HG03469 (cell line): Measurements from ENCODE around the gene ZNF148.

Experiments used
- ATAC-seq: cut with Tn5 transposase; IDR thresholded peaks from one replicate; pipeline ENCODE4 v1.9.1; 2021; ENCODE audit warnings: mild to moderate bottlenecking, moderate library complexity, moderate number of reproducible peaks; ENCODE audit not compliant: unreplicated experiment

Gene ZNF148

DNA sequence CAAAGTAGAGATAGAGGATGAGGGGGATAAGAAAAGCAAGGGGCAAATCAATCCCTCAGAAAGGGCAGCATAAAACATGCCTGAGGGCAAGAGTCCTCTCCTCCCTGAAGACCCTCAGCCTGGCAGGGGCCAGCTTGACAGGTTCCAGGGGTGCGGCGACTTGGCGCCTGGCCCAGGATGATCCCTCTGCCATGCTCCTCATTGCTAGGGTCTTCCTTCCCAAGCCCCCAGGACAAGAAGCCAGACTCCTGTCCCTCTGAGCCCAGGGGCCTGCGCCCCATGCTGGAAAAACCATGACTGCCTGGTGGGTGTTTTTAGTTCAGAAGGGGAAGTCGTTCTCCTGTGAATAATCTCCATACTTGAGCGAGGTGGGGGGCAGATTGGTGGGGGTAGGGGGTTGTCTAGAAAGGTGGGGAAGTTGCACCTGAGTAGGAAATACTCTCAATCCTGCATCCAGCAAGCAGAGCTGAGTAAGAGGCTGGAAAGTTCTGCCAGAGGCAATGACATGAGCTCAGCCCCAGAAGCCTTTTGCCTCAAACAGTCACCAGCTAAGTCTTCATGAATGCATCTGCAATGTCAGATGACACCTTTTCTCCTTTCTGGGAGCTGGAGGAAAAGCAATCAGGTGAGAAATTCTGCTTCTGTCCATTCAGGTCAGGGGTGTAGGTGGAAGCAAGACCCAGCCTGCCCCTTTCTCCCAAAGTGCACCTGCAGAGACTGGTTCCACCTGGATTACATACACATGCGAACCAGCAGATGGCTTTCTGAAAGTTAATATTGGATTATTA, 180.9 kb downstream of the ZNF148 start:
- ATAC-seq = no peak

- ATAC-seq = no peak
These were observed 182.7 kb downstream of the ZNF148 start for GRCh38 chr3:125192190-125193035.

GRCh38 chr3:125191730-125192129, 183.4 kb downstream of the ZNF148 start:
- ATAC-seq = no peak

DNA sequence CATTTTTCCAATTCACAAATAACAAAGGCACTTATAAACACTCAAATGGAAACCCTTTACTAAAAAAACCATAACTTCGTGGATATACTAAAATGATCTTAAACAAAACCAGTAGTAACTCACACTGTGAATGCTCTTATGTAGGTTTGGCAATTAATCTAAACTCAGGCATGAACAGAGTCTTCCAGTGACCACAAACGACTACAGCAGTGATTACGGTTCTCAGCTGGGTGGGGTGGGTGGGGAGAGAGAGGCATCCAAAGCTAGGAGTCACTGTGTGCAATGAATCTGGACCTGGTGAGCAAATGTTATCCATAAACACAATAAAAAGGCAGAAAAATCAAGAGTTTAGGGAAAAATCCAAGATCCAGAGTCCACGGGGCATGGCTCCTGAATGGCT, 183.9 kb downstream of the ZNF148 start:
- no peak for ATAC-seq

DNA sequence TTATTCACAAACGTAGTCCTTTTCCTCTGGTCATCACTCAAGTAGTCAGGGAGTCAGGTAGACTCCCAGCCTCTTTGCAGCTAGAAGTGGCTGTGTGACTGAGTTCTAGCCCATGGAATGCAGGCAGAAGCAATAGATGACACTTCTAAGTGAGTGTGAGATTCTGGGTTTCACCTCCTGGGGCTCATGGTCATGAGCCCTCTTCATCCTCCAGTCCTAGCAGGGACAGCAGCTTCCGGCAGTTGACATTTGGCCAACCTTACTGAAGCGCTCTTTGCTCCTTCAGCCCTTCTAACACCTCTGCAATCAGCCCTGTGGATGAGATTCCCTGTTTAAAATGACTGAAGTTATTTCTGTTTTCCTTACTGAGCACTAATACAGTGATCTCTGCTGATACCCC, 184.3 kb downstream of the ZNF148 start:
- no peak for ATAC-seq

- ATAC-seq = no peak
These were observed 185.6 kb downstream of the ZNF148 start for GRCh38 chr3:125189378-125190165.

DNA sequence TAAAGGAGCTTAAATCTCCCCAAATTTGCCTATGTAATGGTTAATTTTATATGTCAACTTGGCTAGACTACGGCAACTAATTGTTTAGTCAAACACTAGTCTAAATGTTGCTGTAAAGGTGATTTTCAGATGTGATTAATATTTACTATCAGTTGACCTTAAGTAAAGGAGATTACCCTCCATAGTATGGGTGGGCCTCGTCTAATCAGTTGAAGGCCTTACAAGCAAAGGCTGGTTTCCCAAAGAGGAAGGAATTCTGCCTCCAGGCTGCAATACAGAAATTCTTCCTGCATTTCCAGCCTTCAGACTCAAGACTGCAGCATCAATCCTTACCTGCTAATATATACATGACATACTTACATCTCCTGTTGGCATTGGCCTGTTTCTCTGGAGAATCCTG, 186.2 kb downstream of the ZNF148 start:
- ATAC-seq = no peak

- no peak for ATAC-seq
These were observed 187.6 kb downstream of the ZNF148 start for GRCh38 chr3:125187599-125187910.

- ATAC-seq = no peak
These were observed 188.1 kb downstream of the ZNF148 start for GRCh38 chr3:125186800-125187598.

- ATAC-seq = no peak
These were observed 188.8 kb downstream of the ZNF148 start for GRCh38 chr3:125186261-125186787.

- ATAC-seq = no peak
These were observed 189.3 kb downstream of the ZNF148 start for GRCh38 chr3:125185805-125186204.

DNA sequence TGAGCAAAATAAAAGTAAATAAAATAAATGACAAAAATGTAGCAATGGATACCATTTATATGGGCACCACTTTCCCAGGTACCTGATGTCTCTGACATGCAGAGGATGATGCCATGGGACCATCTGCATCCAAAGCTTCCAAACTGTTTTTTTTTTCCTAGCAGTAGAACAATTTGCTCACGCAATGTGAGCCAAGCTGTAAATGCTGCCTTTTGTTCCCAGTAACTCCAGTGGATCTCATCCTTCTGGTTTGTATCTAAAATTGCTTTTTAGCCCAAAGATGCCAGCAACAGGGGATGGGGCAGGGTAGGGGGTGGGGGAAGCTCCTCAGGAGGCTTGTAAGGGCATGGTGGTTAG, 195.3 kb downstream of the ZNF148 start:
- no peak for ATAC-seq

- ATAC-seq = no peak
These were observed 195.8 kb downstream of the ZNF148 start for GRCh38 chr3:125179143-125179883.

- no peak for ATAC-seq
These were observed 197.4 kb downstream of the ZNF148 start for GRCh38 chr3:125177746-125178145.
